HG03575 (cell line): ENCODE results near the gene RDH12.
"Not testable (repeated sequence)": the region's sequence is repeated elsewhere in the genome, so short reads cannot be mapped to it uniquely, and the experiment has no call there.

Experiments
- ATAC-seq: cut with Tn5 transposase; IDR thresholded peaks from one replicate; pipeline ENCODE4 v1.9.1; 2021; ENCODE audit not compliant: unreplicated experiment, insufficient number of reproducible peaks, low FRiP score; ENCODE audit errors: extremely low read depth

The RDH12 gene

GRCh38 chr14:67701492-67701891, at the start of gene RDH12:
Gene RDH12, plus strand, starts transcription at chr14:67701886. Its CDS starts 20,757 bp downstream, at chr14:67722643.
- ATAC-seq = not testable (repeated sequence)

- no peak for ATAC-seq
These were observed 49.5 kb upstream of the RDH12 start for GRCh38 chr14:67652189-67652588.

DNA sequence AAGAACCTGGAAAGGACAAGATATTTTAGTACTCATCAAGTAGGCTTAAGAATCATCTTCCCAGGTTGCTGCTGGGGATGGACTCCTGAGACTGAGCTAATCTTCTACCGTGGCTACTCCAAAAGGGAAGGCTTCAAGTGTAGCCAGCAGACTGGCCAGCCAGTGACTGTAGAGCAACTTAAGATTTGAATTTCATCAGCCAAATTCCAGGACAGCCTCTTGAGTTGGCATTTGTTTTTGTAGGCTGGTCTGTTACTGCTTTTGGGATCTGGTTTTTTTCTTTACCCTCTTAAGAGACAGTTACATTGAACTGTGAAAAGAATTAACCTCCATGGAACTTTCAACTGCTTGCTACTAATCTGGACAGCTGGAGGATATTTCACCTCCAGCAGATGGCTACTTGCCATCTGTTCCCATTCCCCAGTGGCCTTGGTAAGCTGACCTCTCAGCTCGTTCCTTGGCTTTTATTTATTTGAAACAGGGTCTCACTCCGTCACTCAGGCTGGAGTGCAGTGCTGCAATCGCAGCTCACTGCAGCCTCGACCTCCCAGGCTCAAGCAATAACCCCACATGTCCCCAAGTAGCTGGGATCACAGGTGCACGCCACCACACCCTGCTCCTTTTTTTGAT, 47.9 kb upstream of the RDH12 start:
- ATAC-seq = no peak

GRCh38 chr14:67663633-67664032, 38.1 kb upstream of the RDH12 start:
- ATAC-seq = no peak

GRCh38 chr14:67665868-67666267, 35.8 kb upstream of the RDH12 start:
- no peak for ATAC-seq

GRCh38 chr14:67666750-67667449, 34.8 kb upstream of the RDH12 start:
- no peak for ATAC-seq

- no peak for ATAC-seq
These were observed 33.1 kb upstream of the RDH12 start for GRCh38 chr14:67668559-67668958.

DNA sequence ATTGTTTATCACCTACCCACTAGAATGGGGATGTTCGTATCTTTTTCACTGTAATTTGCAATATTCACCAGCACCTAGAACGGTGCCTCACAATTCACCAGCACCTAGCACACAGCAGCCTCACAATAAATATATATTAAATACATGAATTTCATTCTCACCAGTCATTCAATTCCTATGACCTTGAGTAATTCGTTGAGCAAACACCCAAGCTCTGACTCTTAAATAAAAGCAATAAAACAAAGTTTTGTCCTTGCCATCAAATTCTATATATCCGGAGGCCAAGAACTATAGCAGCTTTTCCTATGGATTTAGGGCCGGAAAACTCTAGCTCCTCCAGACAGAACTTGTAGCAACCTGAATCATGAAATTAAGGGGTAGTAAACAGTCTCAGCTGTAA, 28.2 kb upstream of the RDH12 start:
- no peak for ATAC-seq

- ATAC-seq = no peak
These were observed 27.6 kb upstream of the RDH12 start for GRCh38 chr14:67674139-67674479.

- ATAC-seq = no peak
These were observed 27.0 kb upstream of the RDH12 start, which contains the start of gene VTI1B for GRCh38 chr14:67674480-67675218. Gene VTI1B, minus strand, starts transcription at chr14:67674632. Its CDS starts 143 bp downstream, at chr14:67674489.

GRCh38 chr14:67675219-67675582, 26.5 kb upstream of the RDH12 start:
- ATAC-seq = no peak

DNA sequence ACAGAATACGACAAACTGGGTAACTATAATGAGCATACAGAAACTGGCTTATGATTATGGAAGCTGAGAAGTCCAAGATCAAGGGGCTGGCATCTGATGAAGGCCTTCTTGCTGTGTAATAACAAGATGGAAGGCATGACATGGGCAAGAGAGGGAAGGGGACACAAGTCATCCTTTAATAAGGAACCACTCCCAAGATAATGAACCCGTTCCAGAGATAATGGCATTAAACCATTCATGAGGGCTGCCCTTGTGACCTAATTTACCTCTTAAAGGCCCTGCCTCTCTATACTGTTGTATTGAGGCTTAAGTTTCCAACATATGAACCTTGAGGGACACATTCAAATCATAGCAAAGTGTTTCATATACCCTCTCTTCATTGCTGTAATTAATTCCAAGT, 22.7 kb upstream of the RDH12 start:
- ATAC-seq = no peak

GRCh38 chr14:67680121-67680602, 21.5 kb upstream of the RDH12 start:
- peak; percentile 87 for ATAC-seq

DNA sequence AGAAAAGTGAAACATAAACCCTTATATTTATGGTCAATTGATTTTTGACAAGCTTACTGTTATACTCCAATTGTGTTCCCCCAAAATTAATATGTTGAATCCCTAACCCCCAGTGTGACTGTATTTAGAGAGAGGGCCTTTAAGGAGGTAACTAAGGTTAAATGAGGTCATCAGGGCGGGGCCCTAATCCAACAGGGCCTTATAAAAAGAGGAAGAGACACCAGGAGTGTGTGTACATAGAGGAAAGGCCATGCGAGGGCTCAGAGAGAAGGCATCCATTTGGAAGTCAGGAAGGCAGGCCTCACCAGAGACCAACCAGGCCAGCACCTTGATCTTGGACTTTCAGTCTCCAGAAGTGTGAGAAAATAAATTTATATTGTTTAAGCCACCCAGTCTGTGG, 20.7 kb upstream of the RDH12 start:
- ATAC-seq = no peak

DNA sequence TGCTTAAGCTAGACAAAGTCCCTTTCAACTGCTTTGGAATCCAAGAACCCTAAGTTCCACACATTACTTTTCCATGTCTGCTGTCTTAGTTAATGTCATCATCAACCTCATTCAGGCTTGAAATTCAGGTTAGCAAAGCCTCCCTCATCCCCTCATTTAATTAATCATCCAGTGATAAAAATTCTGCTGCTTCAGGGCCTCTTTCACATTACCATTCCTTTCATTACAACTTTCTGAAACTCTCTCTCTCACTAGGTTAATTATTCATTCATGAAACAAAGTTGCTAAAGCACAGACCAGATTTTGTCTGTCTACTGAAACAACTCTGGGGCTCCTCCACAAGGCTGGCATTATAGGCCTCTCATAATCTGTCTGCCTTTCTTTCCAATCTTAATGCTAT, 17.8 kb upstream of the RDH12 start:
- ATAC-seq = no peak

GRCh38 chr14:67690011-67690410, 11.7 kb upstream of the RDH12 start:
- ATAC-seq = no peak

DNA sequence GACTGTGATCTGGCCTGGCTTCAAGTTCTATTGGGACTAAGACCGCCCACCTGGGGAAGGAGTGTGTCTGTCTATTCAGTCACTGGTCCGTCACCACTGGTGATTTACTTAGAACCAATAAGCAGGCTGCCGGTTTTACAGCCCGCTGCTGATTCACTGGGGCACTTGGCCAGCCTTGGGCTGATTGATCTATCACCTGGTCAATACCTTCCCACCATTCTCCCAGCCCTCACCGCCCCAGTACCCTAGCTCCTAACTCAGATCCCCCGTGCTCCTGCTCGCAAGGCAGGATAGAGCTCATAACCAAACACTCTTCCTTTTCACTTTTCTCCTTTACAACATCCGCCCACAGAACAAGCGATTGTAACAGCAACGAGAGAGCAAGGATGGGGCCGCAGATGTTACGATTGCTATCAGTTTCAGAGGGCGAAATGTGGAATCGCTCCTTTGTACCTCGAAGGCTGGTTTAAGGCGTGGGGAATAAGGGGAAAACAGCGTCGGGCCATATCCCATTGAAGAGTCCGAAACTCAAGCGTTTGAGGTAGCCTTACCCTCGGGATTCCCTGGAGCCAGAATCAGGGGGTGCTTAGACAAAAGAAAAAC, 6.8 kb upstream of the RDH12 start:
- ATAC-seq = peak; percentile 66

GRCh38 chr14:67695394-67695949, 6.2 kb upstream of the RDH12 start, which contains the start of gene RDH11:
Gene RDH11, minus strand, starts transcription at chr14:67695764. Its CDS starts 61 bp downstream, at chr14:67695703.
- peak; percentile 56 for ATAC-seq

GRCh38 chr14:67697006-67697405, 4.7 kb upstream of the RDH12 start:
- ATAC-seq = no peak
